ENCODE measurements around the gene FAM240B. TPM values are rescaled to one million over a fixed set of nuclear protein-coding genes. Genes with fewer than 3 reads are reported as not detected.

Gene FAM240B
- total and polyA plus RNA-seq, 2 of the 8 experiments (the other 6 are each of a cell fraction or from before 2014, with no cell fraction given) = not detected

DNA sequence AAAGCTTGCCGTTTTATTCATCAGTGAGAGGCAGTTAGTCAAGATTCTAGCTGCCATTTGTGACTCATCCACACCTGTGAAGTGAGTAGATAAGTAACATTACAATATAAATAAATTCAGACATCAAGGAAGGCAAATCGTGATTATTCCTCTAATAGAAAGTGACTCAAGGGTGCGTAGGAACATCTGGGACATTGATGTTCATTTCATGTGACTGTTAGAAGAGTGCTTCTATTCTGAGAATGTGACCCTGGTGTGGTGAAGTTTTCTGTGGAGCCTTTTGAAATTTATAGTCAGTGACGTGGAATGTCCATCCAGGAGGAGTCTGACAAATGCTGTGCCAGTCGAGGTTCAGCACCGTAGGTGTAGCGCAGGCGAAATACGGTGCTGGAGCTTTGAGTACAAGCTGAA lies 48.4 kb upstream of the FAM240B start:
- Histone ChIP-seq H3K36me3 (ENCODE audit: control insufficient read depth in 2 of 4, insufficient read depth in 4 of 4, low read length in 3 of 4) (no peaks in the 10 kb centered on the region), H4K91ac (replicated peaks; ENCODE audit: insufficient read length, low read length) (no peak overlapping the region), H3K27me3 (replicated peaks in 1 of 4; ENCODE audit: control insufficient read depth in 3 of 4, extremely low read depth in 1 of 4, insufficient read depth in 3 of 4, low read length in 3 of 4) (no peaks in the 10 kb centered on the region), H3K27ac (ENCODE audit: low read depth, low read length) (no peak overlapping the region), H4K8ac (ENCODE audit: extremely low read depth, insufficient read depth, low read length) (no peak overlapping the region), H2BK120ac (replicated peaks; ENCODE audit: low read depth, low read length) (no peak overlapping the region), H3K4me2 (ENCODE audit: insufficient read depth in 1 of 2, low read depth in 2 of 2, low read length in 2 of 2) (no peak overlapping the region), H2BK15ac (ENCODE audit: low read length) (no peak overlapping the region), H4K20me1 (replicated peaks in 1 of 2; ENCODE audit: control insufficient read depth in 1 of 2, insufficient read depth in 2 of 2, low read length in 2 of 2) (no peaks in the 10 kb centered on the region), H2AFZ (ENCODE audit: low read length) (no peak overlapping the region), H3K4ac (replicated peaks; ENCODE audit: insufficient read length, low read depth, low read length) (no peak overlapping the region), H3K9ac (replicated peaks in 1 of 4; ENCODE audit: extremely low read depth in 1 of 4, low read depth in 3 of 4, low read length in 3 of 4) (no peak overlapping the region), H3K4me1 (replicated peaks in 1 of 4; ENCODE audit: control insufficient read depth in 3 of 4, insufficient read depth in 4 of 4, low read length in 3 of 4) (no peaks in the 10 kb centered on the region), H2BK20ac (ENCODE audit: low read length) (no peak overlapping the region), H2BK5ac (ENCODE audit: low read depth, low read length) (no peak overlapping the region), H3K23ac (ENCODE audit: insufficient read length) (no peak overlapping the region), H3K4me3 (ENCODE audit: extremely low read depth in 1 of 4, insufficient read depth in 2 of 4, low read depth in 3 of 4, low read length in 4 of 4) (no peak overlapping the region), H3K18ac (ENCODE audit: extremely low read depth, low read length) (no peak overlapping the region), H3K79me2 (ENCODE audit: control insufficient read depth in 1 of 2, insufficient read depth in 2 of 2, low read length in 2 of 2) (no peaks in the 10 kb centered on the region), H3K79me1 (ENCODE audit: low read depth, low read length) (no peaks in the 10 kb centered on the region), H2AK5ac (ENCODE audit: low read depth, low read length) (no peak overlapping the region), H3K14ac (ENCODE audit: insufficient read length) (no peak overlapping the region), H3K23me2 (ENCODE audit: low read depth, low read length) (no peaks in the 10 kb centered on the region), H4K5ac (ENCODE audit: insufficient read length, low read depth, low read length) (no peak overlapping the region), H3K9me3 (ENCODE audit: insufficient read depth in 2 of 2, low read depth in 1 of 2, low read length in 1 of 2) (no peaks in the 10 kb centered on the region), H2BK12ac (ENCODE audit: low read depth, low read length) (no peak overlapping the region), H3K56ac (replicated peaks; ENCODE audit: insufficient read length, low read depth, low read length) (no peak overlapping the region)
- ChIA-PET CTCF (ENCODE audit: partially characterized antibody) (no interaction called here), POLR2A (ENCODE audit: partially characterized antibody) (no interaction called here)
- no peak for TF ChIP-seq RFX5 (IDR thresholded peaks at IDR 0.05; ENCODE audit: borderline replicate concordance, low read depth, low read length)
- TF ChIP-seq FOSL1 (IDR thresholded peaks at IDR 0.05; ENCODE audit: insufficient read depth, low read depth, low read length) = no peak
- TF ChIP-seq SUZ12 (IDR thresholded peaks at IDR 0.05; ENCODE audit: low read length) = no peak
- TF ChIP-seq GTF2F1 (IDR thresholded peaks at IDR 0.05; ENCODE audit: borderline replicate concordance, low read depth, low read length) = no peak
- no peak for TF ChIP-seq POLR2AphosphoS5 (IDR thresholded peaks at IDR 0.05; ENCODE audit: low read depth, low read length)
- no peak for FAIRE-seq
- DNase-seq (ENCODE audit: low read depth in 1 of 2, low spot score in 2 of 2) = no peak
- 98% methylated on average over 9 of the region's 9 CpGs; no CpG with 5 or more reads in 1 of the 2 experiments for WGBS, 2 experiments (ENCODE audit: extremely low coverage in 1 of 2, insufficient coverage in 1 of 2, insufficient read length in 1 of 2, insufficient replicate concordance in 2 of 2, low coverage in 1 of 2, low lambda C conversion rate in 2 of 2, missing lambda C conversion rate in 1 of 2)

Measured in H1 (cell line).